Stimulated activated naive B cell treated with anti-CD40 and anti-IgM and Interleukin-4, amounts not matched to agents 10 μg/mL and 1 μg/mL and 100 μg/mL, for 72 hours (primary cell): Measurements from ENCODE around the gene SMPD2.

Experiments used
- ATAC-seq, 2 donors: fragments of 150-1000 bp; cut with Tn5 transposase; replicated peaks; 2 replicates each; pipeline ENCODE4 v1.10.0; 2021; ENCODE audit warnings: moderate library complexity in 1 of 2
- DNase-seq: peaks from one replicate; pipeline ENCODE4 v3.0.0; 2021
- H3K27ac Mint-ChIP-seq: one replicate; pipeline ENCODE4 v1.8.0; 2022; ENCODE audit warnings: mild to moderate bottlenecking, mixed read lengths
- H3K27me3 Mint-ChIP-seq, 2 donors: one replicate each; pipeline ENCODE4 v1.8.0; 2022; ENCODE audit warnings: mixed read lengths in 2 of 2
- H3K36me3 Mint-ChIP-seq, 2 donors: one replicate each; pipeline ENCODE4 v1.8.0; 2022; ENCODE audit warnings: mixed read lengths in 2 of 2, mild to moderate bottlenecking in 1 of 2
- H3K4me1 Mint-ChIP-seq, 2 donors: one replicate each; pipeline ENCODE4 v1.8.0; 2022; ENCODE audit warnings: mixed read lengths in 2 of 2, mild to moderate bottlenecking in 1 of 2
- H3K4me3 Mint-ChIP-seq, 2 donors: one replicate each; pipeline ENCODE4 v1.8.0; 2022; ENCODE audit warnings: mild to moderate bottlenecking in 2 of 2, mixed read lengths in 2 of 2, moderate library complexity in 1 of 2
- H3K9me3 Mint-ChIP-seq, 2 donors: one replicate each; pipeline ENCODE4 v1.8.0; 2022; ENCODE audit warnings: mixed read lengths in 2 of 2, mild to moderate bottlenecking in 1 of 2

The SMPD2 gene

GRCh38 chr6:109478222-109478805, 37.8 kb downstream of the SMPD2 start:
- no peak for DNase-seq
- H3K4me1 Mint-ChIP-seq = peaks cover 46 to 78% of the 10 kb centered on the region in 2 donors
- ATAC-seq = no peak
- H3K27ac Mint-ChIP-seq = peak overlapping the region; percentile 93
- no peaks in the 10 kb centered on the region for H3K9me3 Mint-ChIP-seq
- H3K36me3 Mint-ChIP-seq = peaks cover 51 to 71% of the 10 kb centered on the region in 2 donors
- peak overlapping the region; percentile 86 to 95 for H3K4me3 Mint-ChIP-seq
- no peaks in the 10 kb centered on the region for H3K27me3 Mint-ChIP-seq

GRCh38 chr6:109478841-109479624, 38.5 kb downstream of the SMPD2 start:
- no peaks in the 10 kb centered on the region for H3K27me3 Mint-ChIP-seq
- DNase-seq (no peak), ATAC-seq (no peak)
- peaks cover 41 to 78% of the 10 kb centered on the region in 2 donors for H3K4me1 Mint-ChIP-seq
- peaks cover 46 to 66% of the 10 kb centered on the region in 2 donors for H3K36me3 Mint-ChIP-seq
- no peaks in the 10 kb centered on the region for H3K9me3 Mint-ChIP-seq
- H3K27ac Mint-ChIP-seq = peak overlapping the region; percentile 93
- peak overlapping the region; percentile 86 to 95 for H3K4me3 Mint-ChIP-seq

- Mint-ChIP-seq H3K4me1 (peaks cover 37 to 76% of the 10 kb centered on the region in 2 donors), H3K4me3 (peak overlapping the region; percentile 90 to 95), H3K27me3 (no peaks in the 10 kb centered on the region), H3K9me3 (no peaks in the 10 kb centered on the region), H3K27ac (no peak overlapping the region), H3K36me3 (peaks cover 41 to 50% of the 10 kb centered on the region in 2 donors)
- no peak for DNase-seq
- no peak for ATAC-seq
Observed at GRCh38 chr6:109480993-109481480, 40.5 kb downstream of the SMPD2 start.

- ATAC-seq (peak; percentile 90 to 91), DNase-seq (peak; percentile 86)
- Mint-ChIP-seq H3K9me3 (no peaks in the 10 kb centered on the region), H3K27me3 (no peaks in the 10 kb centered on the region), H3K36me3 (peaks cover 28 to 35% of the 10 kb centered on the region in 2 donors), H3K27ac (peak within 1 kb of the TSS; percentile 91), H3K4me3 (peak within 1 kb of the TSS; percentile 90 to 95), H3K4me1 (peaks cover 25 to 56% of the 10 kb centered on the region in 2 donors)
Observed at GRCh38 chr6:109482905-109483734, 42.6 kb downstream of the SMPD2 start, which contains the start of gene ZBTB24. Gene ZBTB24, minus strand, starts transcription at chr6:109483219. Its CDS starts 1,193 bp downstream, at chr6:109482026.

- Mint-ChIP-seq H3K4me1 (peaks cover 21 to 50% of the 10 kb centered on the region in 2 donors), H3K27ac (peak overlapping the region; percentile 20), H3K27me3 (no peaks in the 10 kb centered on the region), H3K36me3 (peaks cover 23 to 30% of the 10 kb centered on the region in 2 donors), H3K4me3 (peak overlapping the region; percentile 45 to 75), H3K9me3 (no peaks in the 10 kb centered on the region)
- ATAC-seq = peak; percentile 7 to 15
- DNase-seq = no peak
Observed at GRCh38 chr6:109483735-109484057, 43.2 kb downstream of the SMPD2 start.

GRCh38 chr6:109484122-109484521, 43.6 kb downstream of the SMPD2 start:
- H3K36me3 Mint-ChIP-seq = peaks cover 19 to 26% of the 10 kb centered on the region in 2 donors
- H3K4me1 Mint-ChIP-seq = peaks cover 18 to 46% of the 10 kb centered on the region in 2 donors
- peak overlapping the region; percentile 17 to 45 for H3K4me3 Mint-ChIP-seq
- DNase-seq (no peak), ATAC-seq (no peak)
- no peaks in the 10 kb centered on the region for H3K27me3 Mint-ChIP-seq
- no peak overlapping the region for H3K27ac Mint-ChIP-seq
- H3K9me3 Mint-ChIP-seq = no peaks in the 10 kb centered on the region

GRCh38 chr6:109485266-109485935, 44.9 kb downstream of the SMPD2 start:
- no peaks in the 10 kb centered on the region for H3K27me3 Mint-ChIP-seq
- ATAC-seq = no peak
- no peak overlapping the region for H3K4me3 Mint-ChIP-seq
- peaks cover 14 to 18% of the 10 kb centered on the region in 2 donors for H3K36me3 Mint-ChIP-seq
- no peak for DNase-seq
- H3K9me3 Mint-ChIP-seq = no peaks in the 10 kb centered on the region
- H3K4me1 Mint-ChIP-seq = peaks cover 14 to 34% of the 10 kb centered on the region in 2 donors
- no peak overlapping the region for H3K27ac Mint-ChIP-seq

GRCh38 chr6:109486068-109486467, 45.5 kb downstream of the SMPD2 start:
- H3K27me3 Mint-ChIP-seq = no peaks in the 10 kb centered on the region
- ATAC-seq = no peak
- H3K36me3 Mint-ChIP-seq = peaks cover 10 to 14% of the 10 kb centered on the region in 2 donors
- peaks cover 13 to 34% of the 10 kb centered on the region in 2 donors for H3K4me1 Mint-ChIP-seq
- no peak overlapping the region for H3K27ac Mint-ChIP-seq
- H3K4me3 Mint-ChIP-seq = no peak overlapping the region
- no peak for DNase-seq
- H3K9me3 Mint-ChIP-seq = no peaks in the 10 kb centered on the region

GRCh38 chr6:109488001-109488400, 47.5 kb downstream of the SMPD2 start:
- Mint-ChIP-seq H3K27ac (no peak overlapping the region), H3K4me1 (peaks cover 13 to 33% of the 10 kb centered on the region in 2 donors), H3K36me3 (no peaks in the 10 kb centered on the region), H3K4me3 (no peak overlapping the region), H3K9me3 (no peaks in the 10 kb centered on the region), H3K27me3 (no peaks in the 10 kb centered on the region)
- no peak for ATAC-seq
- no peak for DNase-seq

GRCh38 chr6:109490713-109491112, 50.2 kb downstream of the SMPD2 start:
- no peak overlapping the region for H3K4me3 Mint-ChIP-seq
- no peak for DNase-seq

GRCh38 chr6:109491207-109491938, 50.8 kb downstream of the SMPD2 start:
- H3K4me3 Mint-ChIP-seq = no peak overlapping the region
- H3K27me3 Mint-ChIP-seq = no peaks in the 10 kb centered on the region
- no peak overlapping the region for H3K27ac Mint-ChIP-seq
- no peak for DNase-seq
- no peaks in the 10 kb centered on the region for H3K36me3 Mint-ChIP-seq
- ATAC-seq = peak; percentile 78
- H3K9me3 Mint-ChIP-seq = no peaks in the 10 kb centered on the region
- H3K4me1 Mint-ChIP-seq = peaks cover 17 to 28% of the 10 kb centered on the region in 2 donors

More at GRCh38 chr6:109490713-109491112, 50.2 kb downstream of the SMPD2 start:
- H3K9me3 Mint-ChIP-seq = no peaks in the 10 kb centered on the region
- H3K4me1 Mint-ChIP-seq = peaks cover 17 to 28% of the 10 kb centered on the region in 2 donors
- H3K27me3 Mint-ChIP-seq = no peaks in the 10 kb centered on the region
- peak overlapping the region; percentile 31 for H3K27ac Mint-ChIP-seq
- H3K36me3 Mint-ChIP-seq = no peaks in the 10 kb centered on the region
- ATAC-seq = no peak
